ENCODE measurements around the gene KRT74.

DNA sequence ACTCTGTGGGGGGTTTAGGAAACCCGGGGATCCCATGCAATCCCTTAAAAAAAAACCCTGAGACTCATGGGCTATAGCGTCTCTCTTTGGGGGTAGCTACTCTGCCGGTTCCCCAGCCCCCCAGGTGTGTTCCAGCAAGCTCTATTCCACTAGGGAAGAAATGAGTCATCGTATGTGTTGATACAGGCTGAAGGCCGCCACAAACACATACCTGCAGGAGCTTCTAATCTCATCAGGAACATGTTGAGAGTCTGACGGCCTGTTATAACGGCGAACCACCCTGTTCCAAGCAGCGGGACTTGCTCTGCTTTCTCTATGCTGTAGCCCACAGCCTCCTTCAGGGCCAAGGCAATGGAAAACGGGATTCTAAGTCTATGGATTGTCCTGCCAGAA, 52.5 kb downstream of the KRT74 start:
- TF ChIP-seq, protein P1, sequence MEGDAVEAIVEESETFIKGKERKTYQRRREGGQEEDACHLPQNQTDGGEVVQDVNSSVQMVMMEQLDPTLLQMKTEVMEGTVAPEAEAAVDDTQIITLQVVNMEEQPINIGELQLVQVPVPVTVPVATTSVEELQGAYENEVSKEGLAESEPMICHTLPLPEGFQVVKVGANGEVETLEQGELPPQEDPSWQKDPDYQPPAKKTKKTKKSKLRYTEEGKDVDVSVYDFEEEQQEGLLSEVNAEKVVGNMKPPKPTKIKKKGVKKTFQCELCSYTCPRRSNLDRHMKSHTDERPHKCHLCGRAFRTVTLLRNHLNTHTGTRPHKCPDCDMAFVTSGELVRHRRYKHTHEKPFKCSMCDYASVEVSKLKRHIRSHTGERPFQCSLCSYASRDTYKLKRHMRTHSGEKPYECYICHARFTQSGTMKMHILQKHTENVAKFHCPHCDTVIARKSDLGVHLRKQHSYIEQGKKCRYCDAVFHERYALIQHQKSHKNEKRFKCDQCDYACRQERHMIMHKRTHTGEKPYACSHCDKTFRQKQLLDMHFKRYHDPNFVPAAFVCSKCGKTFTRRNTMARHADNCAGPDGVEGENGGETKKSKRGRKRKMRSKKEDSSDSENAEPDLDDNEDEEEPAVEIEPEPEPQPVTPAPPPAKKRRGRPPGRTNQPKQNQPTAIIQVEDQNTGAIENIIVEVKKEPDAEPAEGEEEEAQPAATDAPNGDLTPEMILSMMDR (IDR thresholded peaks at IDR 0.05; ENCODE audit: low read length): no peak
- TF ChIP-seq EZH2 (IDR thresholded peaks at IDR 0.05; ENCODE audit: borderline replicate concordance, low read length): no peak

Data from OCI-LY1 (cell line).